HepG2 (cell line): ENCODE data around the gene VWA7. TPM values are rescaled to one million over a fixed set of nuclear protein-coding genes. Genes with fewer than 3 reads are reported as not detected.

Source experiments
- BCL6 ChIP-seq: IDR thresholded peaks from 2 replicates; pipeline ENCODE4 v1.6.1; 2016; ENCODE audit warnings: missing genetic modification reagents, missing compliant biosample characterization
- DNMT1 ChIP-seq: sonication (generic); formaldehyde crosslinking; IDR thresholded peaks from 2 replicates; pipeline ENCODE4 v1.5.1; 2020; ENCODE audit warnings: mild to moderate bottlenecking, missing genetic modification reagents
- DPF2 ChIP-seq: sonication (generic); formaldehyde crosslinking; IDR thresholded peaks from 2 replicates; pipeline ENCODE4 v1.4.0; 2020; ENCODE audit warnings: mild to moderate bottlenecking, low read depth, missing genetic modification reagents, borderline replicate concordance
- GLMP ChIP-seq: sonication (generic); formaldehyde crosslinking; IDR thresholded peaks from 2 replicates; pipeline ENCODE4 v1.9.0; 2021; ENCODE audit warnings: missing genetic modification reagents, mild to moderate bottlenecking, borderline replicate concordance
- HNF4A ChIP-seq: sonication (generic); formaldehyde crosslinking; IDR thresholded peaks from 2 replicates; pipeline ENCODE4 v1.4.0; 2020; ENCODE audit warnings: missing genetic modification reagents
- KDM2A ChIP-seq: sonication (generic); formaldehyde crosslinking; IDR thresholded peaks from 2 replicates; pipeline ENCODE4 v1.4.0; 2020; ENCODE audit warnings: low read depth, missing genetic modification reagents, borderline replicate concordance
- NFIC ChIP-seq: IDR thresholded peaks from 2 replicates; pipeline ENCODE4 v1.6.1; 2012; ENCODE audit warnings: mild to moderate bottlenecking, low read length, inconsistent platforms
- PPARG ChIP-seq: conservative IDR thresholded peaks from 2 replicates; pipeline ENCODE4 v1.6.1; 2016; ENCODE audit warnings: missing biosample characterization, missing genetic modification reagents
- RFX1 ChIP-seq: fragments of 450-650 bp; IDR thresholded peaks from 2 replicates; pipeline ENCODE4 v1.6.1; 2017
- TIGD3 ChIP-seq: sonication (generic); formaldehyde crosslinking; IDR thresholded peaks from 2 replicates; pipeline ENCODE4 v1.5.1; 2020; ENCODE audit warnings: mild to moderate bottlenecking, missing genetic modification reagents, borderline replicate concordance
- TMF1 ChIP-seq: sonication (generic); formaldehyde crosslinking; IDR thresholded peaks from 2 replicates; pipeline ENCODE4 v1.8.1; 2022; ENCODE audit warnings: low read depth, missing genetic modification reagents
- TP53 ChIP-seq: sonication (generic); formaldehyde crosslinking; conservative IDR thresholded peaks from 2 replicates; pipeline ENCODE4 v1.4.0; 2020; ENCODE audit warnings: missing genetic modification reagents
- TSC22D2 ChIP-seq: sonication (generic); formaldehyde crosslinking; IDR thresholded peaks from 2 replicates; pipeline ENCODE4 v1.5.1; 2020; ENCODE audit warnings: missing genetic modification reagents, mild to moderate bottlenecking, borderline replicate concordance
- ZNF234 ChIP-seq: sonication (generic); formaldehyde crosslinking; conservative IDR thresholded peaks from 2 replicates; pipeline ENCODE4 v1.5.1; 2020; ENCODE audit warnings: mild to moderate bottlenecking, missing genetic modification reagents
- ZNF616 ChIP-seq: sonication (generic); formaldehyde crosslinking; IDR thresholded peaks from 2 replicates; pipeline ENCODE4 v1.5.0; 2020; ENCODE audit warnings: low read depth, mild to moderate bottlenecking, missing genetic modification reagents
- ZNF720 ChIP-seq: sonication (generic); formaldehyde crosslinking; IDR thresholded peaks from 2 replicates; pipeline ENCODE4 v1.4.0; 2020; ENCODE audit warnings: missing genetic modification reagents
- ZNF775 ChIP-seq: sonication (generic); formaldehyde crosslinking; IDR thresholded peaks from 2 replicates; pipeline ENCODE4 v1.4.0; 2020; ENCODE audit warnings: missing genetic modification reagents, mild to moderate bottlenecking, moderate library complexity, borderline replicate concordance
- ZNF782 ChIP-seq: sonication (generic); formaldehyde crosslinking; IDR thresholded peaks from 2 replicates; pipeline ENCODE4 v1.4.0; 2020; ENCODE audit warnings: missing genetic modification reagents, mild to moderate bottlenecking, borderline replicate concordance
- ZNF83 ChIP-seq: sonication (generic); formaldehyde crosslinking; IDR thresholded peaks from 2 replicates; pipeline ENCODE4 v1.4.0; 2020; ENCODE audit warnings: missing genetic modification reagents, mild to moderate bottlenecking, borderline replicate concordance
- polyA plus RNA-seq, 8 experiments: library from polyadenylated mRNA; depleted of rRNA in 3 of 8; stranded (reverse) in 7 of 8; unstranded in 1 of 8; fragments of >200 nt; fragmentation: Illumina TruSeq in 4 of 8; extraction: Trizol in 4 of 8; gene quantifications; 2 replicates each; pipeline versions ENCODE4 v1.2.1 to v1.2.3, GENCODE V29; 2011 to 2016; ENCODE audit warnings: low read depth in 4 of 8, missing spikeins in 1 of 8, mixed read lengths in 1 of 8; ENCODE audit not compliant: insufficient read depth in 1 of 8
- total RNA-seq, 5 experiments: library from RNA; depleted of rRNA; stranded (reverse); fragments of >200 nt; fragmentation: Illumina TruSeq; extraction: Trizol; gene quantifications; 2 replicates each; pipeline ENCODE4 v1.2.3, GENCODE V29; 2016; ENCODE audit warnings: low read depth in 1 of 5
- TF ChIP-seq, protein P1 (sequence below): IDR thresholded peaks from 2 replicates; pipeline ENCODE4 v1.6.1; 2012; ENCODE audit warnings: low read depth, low read length, improper control_type of control experiment
- TF ChIP-seq, protein P2 (sequence below): sonication (generic); formaldehyde crosslinking; IDR thresholded peaks from 2 replicates; pipeline ENCODE4 v1.5.0; 2020; ENCODE audit warnings: mild to moderate bottlenecking, missing genetic modification reagents
- TF ChIP-seq, protein P3 (sequence below): sonication (generic); formaldehyde crosslinking; IDR thresholded peaks from 2 replicates; pipeline ENCODE4 v1.4.0; 2020; ENCODE audit warnings: missing genetic modification reagents

The VWA7 gene
- total and polyA plus RNA-seq, 2 of the 13 experiments (the other 11 are each of a cell fraction or from before 2014, with no cell fraction given), result 0.86 to 3.3 TPM

GRCh38 chr6:31739639-31740396 lies 37.3 kb downstream of the VWA7 start, which contains the start of gene MSH5 (continued):
- TF ChIP-seq NFIC (no peak), GLMP (no peak), ZNF234 (CRISPR knock-in tag) (no peak), RFX1 (peak; percentile 93), ZNF83 (CRISPR knock-in tag) (peak; percentile 73; the same call in 1 of the 2 replicates), PPARG (CRISPR knock-in tag) (peak; percentile 29; the same call in 1 of the 2 replicates), TIGD3 (CRISPR knock-in tag) (peak; percentile 95), ZNF720 (CRISPR knock-in tag) (no peak), DNMT1 (no peak), BCL6 (CRISPR knock-in tag) (peak; percentile 46; the same call in 1 of the 2 replicates), ZNF616 (CRISPR knock-in tag) (peak; percentile 98), ZNF775 (peak; percentile 92), ZNF782 (CRISPR knock-in tag) (peak; percentile 89; the same call in 1 of the 2 replicates), KDM2A (CRISPR knock-in tag) (peak; percentile 68; the same call in 1 of the 2 replicates), HNF4A (CRISPR knock-in tag) (peak; percentile 94), DPF2 (CRISPR knock-in tag) (no peak; the same call in 1 of the 2 replicates), TP53 (CRISPR knock-in tag) (no peak), TMF1 (CRISPR knock-in tag) (peak; percentile 100), TSC22D2 (CRISPR knock-in tag) (no peak)
- TF ChIP-seq, protein P1, sequence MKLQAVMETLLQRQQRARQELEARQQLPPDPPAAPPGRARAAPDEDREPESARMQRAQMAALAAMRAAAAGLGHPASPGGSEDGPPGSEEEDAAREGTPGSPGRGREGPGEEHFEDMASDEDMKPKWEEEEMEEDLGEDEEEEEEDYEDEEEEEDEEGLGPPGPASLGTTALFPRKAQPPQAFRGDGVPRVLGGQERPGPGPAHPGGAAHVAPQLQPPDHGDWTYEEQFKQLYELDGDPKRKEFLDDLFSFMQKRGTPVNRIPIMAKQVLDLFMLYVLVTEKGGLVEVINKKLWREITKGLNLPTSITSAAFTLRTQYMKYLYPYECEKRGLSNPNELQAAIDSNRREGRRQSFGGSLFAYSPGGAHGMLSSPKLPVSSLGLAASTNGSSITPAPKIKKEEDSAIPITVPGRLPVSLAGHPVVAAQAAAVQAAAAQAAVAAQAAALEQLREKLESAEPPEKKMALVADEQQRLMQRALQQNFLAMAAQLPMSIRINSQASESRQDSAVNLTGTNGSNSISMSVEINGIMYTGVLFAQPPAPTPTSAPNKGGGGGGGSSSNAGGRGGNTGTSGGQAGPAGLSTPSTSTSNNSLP, result peak; percentile 19; the same call in 1 of the 2 replicates
- TF ChIP-seq, protein P2, sequence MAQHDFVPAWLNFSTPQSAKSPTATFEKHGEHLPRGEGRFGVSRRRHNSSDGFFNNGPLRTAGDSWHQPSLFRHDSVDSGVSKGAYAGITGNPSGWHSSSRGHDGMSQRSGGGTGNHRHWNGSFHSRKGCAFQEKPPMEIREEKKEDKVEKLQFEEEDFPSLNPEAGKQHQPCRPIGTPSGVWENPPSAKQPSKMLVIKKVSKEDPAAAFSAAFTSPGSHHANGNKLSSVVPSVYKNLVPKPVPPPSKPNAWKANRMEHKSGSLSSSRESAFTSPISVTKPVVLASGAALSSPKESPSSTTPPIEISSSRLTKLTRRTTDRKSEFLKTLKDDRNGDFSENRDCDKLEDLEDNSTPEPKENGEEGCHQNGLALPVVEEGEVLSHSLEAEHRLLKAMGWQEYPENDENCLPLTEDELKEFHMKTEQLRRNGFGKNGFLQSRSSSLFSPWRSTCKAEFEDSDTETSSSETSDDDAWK, result no peak
- TF ChIP-seq, protein P3, sequence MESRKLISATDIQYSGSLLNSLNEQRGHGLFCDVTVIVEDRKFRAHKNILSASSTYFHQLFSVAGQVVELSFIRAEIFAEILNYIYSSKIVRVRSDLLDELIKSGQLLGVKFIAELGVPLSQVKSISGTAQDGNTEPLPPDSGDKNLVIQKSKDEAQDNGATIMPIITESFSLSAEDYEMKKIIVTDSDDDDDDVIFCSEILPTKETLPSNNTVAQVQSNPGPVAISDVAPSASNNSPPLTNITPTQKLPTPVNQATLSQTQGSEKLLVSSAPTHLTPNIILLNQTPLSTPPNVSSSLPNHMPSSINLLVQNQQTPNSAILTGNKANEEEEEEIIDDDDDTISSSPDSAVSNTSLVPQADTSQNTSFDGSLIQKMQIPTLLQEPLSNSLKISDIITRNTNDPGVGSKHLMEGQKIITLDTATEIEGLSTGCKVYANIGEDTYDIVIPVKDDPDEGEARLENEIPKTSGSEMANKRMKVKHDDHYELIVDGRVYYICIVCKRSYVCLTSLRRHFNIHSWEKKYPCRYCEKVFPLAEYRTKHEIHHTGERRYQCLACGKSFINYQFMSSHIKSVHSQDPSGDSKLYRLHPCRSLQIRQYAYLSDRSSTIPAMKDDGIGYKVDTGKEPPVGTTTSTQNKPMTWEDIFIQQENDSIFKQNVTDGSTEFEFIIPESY, result peak; percentile 51
